22Rv1 (cell line): ENCODE data around the gene MTHFR.

Source experiments
- H3K27ac ChIP-seq: fragments of 450-650 bp; 2 replicates; pipeline ENCODE4 v1.5.1; 2017
- ZFX ChIP-seq: fragments of 450-650 bp; IDR thresholded peaks from 2 replicates; pipeline ENCODE4 v1.6.1; 2017; ENCODE audit warnings: antibody characterized with exemption, borderline replicate concordance
- TF ChIP-seq, protein P1 (sequence below): fragments of 450-650 bp; IDR thresholded peaks from 2 replicates; pipeline ENCODE4 v1.5.1; 2017; ENCODE audit warnings: mild to moderate bottlenecking

The MTHFR gene

DNA sequence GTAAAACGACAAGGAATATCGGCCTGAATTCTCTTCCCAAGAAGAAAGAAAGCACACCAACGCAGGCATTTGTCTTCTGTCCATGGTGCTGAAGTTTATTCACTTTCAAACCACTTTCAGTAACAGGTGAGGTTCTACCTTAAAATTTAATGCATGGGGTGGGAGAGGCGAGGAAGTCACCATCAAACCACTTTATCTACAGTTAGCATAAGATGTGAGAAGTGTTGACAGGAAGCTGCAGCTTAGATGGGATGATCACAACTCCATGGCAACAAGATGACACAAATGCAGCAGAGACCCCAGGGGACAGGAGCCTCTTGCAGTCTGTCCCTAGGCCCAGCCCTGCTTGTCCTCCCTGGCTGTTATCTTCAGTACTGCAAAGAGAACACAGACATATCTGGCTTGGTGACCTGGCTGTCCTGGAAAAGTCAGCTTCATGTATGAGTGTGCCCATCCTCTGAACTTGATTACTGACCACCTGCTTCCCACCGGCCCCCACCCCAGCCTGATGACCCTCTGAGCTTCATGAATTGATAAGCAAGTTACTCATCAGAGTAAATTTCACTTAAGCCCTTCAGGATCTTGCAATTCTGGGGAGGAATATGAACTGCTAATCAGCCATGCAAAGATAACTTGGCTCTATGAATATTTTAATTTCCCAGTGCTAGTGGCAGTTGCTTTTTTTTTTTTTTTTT is 40.0 kb upstream of the MTHFR start:
- no peak for TF ChIP-seq ZFX
- TF ChIP-seq, protein P1, sequence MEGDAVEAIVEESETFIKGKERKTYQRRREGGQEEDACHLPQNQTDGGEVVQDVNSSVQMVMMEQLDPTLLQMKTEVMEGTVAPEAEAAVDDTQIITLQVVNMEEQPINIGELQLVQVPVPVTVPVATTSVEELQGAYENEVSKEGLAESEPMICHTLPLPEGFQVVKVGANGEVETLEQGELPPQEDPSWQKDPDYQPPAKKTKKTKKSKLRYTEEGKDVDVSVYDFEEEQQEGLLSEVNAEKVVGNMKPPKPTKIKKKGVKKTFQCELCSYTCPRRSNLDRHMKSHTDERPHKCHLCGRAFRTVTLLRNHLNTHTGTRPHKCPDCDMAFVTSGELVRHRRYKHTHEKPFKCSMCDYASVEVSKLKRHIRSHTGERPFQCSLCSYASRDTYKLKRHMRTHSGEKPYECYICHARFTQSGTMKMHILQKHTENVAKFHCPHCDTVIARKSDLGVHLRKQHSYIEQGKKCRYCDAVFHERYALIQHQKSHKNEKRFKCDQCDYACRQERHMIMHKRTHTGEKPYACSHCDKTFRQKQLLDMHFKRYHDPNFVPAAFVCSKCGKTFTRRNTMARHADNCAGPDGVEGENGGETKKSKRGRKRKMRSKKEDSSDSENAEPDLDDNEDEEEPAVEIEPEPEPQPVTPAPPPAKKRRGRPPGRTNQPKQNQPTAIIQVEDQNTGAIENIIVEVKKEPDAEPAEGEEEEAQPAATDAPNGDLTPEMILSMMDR, result no peak
- H3K27ac ChIP-seq, result no peak overlapping the region

DNA sequence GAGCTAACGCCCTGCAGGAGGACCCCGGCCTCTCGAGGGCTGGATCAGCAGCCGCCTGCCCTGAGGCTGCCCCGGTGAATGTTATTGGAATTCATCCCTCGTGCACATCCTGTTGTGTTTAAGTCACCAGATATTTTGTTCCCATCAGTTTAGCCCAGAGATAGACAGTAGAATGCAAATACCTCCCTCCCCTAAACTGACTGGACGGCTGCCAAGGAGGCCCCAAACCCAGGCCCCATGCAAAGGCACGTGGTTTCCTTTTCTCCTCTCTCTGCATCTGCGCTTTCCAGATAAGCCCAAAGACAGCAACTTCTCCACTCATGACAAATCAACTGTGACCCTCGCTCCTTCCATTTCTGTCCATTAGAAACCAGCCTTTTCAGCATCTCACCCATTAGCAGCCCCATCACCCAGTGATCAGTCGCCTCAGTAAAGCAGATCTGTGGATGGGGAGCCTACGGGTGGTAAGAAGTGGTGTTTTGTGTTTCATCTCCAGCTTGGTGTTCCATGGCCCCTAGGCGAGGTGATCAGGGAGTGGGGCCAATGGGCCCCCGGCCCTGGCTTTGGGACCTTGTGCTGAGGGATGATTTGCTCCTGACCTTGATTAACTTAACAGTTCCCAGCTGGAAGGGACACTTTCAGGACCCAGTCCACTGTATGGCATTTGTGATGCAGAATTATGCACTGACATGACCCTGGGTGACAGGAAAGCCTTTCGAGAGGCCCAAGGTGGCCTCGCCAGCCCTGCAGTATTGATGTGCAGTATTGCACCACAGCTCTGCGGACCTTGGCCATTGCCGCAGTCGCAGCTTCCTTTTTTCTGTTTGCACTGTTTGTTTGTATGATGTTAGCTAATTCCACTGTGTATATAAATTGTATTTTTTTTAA is 36.6 kb upstream of the MTHFR start:
- no peak for TF ChIP-seq ZFX
- no peak overlapping the region for H3K27ac ChIP-seq

DNA sequence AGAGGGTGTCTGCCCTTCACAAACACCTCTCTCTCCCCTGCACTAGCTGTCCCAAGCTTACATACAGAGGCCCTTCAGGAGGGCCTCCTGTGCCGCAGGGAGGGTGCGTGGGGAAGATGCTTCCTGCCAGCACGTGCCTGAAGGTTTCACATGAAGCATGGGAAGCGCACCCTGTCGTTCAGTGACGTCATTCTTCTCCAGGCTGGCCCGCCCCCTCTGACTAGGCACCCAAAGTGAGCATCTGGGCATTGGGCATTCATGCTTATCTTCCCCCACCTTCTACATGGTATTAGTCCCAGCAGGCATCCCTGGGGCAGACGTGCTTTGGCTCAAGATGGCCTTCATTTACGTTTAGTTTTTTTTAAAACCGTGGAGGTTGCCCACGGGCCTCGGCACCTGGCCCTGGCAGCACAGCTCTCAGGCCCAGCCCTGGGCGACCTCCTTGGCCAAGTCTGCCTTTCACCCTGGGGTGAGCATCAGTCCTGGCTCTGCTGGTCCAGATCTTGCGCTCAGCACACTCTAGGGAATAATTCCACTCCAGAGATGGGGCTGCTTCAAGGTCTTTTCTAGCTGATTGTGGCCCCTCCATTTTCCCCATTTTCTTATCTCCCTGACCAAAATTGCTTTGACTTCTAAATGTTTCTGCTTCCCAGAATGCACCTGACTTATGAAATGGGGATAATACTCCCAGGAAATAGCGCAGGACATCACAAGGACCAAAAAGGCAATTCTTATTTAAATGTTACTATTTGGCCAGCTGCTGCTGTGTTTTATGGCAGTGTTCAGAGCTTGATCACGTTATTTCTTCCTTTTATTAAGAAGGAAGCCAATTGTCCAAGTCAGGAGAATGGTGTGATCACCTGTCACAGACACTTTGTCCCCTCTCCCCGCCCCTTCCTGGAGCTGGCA is 35.7 kb upstream of the MTHFR start:
- H3K27ac ChIP-seq, result no peak overlapping the region
- TF ChIP-seq, protein P1, result no peak
- no peak for TF ChIP-seq ZFX

DNA sequence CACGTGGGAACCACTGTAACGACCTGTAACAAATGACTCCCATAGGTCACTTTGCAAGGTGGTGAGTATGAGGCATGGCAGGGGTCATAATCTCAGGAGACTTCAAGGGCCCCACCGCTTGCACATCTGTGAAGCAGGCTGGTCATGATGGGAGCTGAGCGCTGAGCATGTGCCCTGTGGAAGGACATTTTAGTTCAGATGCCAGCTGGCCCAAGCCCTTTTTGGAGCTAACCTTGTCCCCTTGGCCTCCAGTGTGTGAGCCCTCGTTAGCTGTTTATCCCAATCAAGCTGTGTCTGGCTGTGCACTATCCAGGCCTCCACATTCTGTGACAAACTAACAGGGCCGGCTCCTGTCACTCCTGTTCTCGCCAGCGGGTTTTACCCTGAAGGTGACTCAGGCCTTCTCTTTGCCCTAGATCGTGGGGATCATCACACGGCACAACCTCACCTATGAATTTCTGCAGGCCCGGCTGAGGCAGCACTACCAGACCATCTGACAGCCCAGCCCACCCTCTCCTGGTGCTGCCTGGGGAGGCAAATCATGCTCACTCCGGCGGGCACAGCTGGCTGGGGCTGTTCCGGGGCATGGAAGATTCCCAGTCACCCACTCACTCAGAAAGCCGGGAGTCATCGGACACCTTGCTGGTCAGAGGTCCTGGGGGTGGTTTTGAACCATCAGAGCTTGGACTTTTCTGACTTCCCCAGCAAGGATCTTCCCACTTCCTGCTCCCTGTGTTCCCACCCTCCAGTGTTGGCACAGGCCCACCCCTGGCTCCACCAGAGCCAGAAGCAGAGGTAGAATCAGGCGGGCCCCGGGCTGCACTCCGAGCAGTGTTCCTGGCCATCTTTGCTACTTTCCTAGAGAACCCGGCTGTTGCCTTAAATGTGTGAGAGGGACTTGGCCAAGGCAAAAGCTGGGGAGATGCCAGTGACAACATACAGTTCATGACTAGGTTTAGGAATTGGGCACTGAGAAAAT is 34.3 kb upstream of the MTHFR start:
- no peak for TF ChIP-seq ZFX
- TF ChIP-seq, protein P1, result no peak
- no peak overlapping the region for H3K27ac ChIP-seq

DNA sequence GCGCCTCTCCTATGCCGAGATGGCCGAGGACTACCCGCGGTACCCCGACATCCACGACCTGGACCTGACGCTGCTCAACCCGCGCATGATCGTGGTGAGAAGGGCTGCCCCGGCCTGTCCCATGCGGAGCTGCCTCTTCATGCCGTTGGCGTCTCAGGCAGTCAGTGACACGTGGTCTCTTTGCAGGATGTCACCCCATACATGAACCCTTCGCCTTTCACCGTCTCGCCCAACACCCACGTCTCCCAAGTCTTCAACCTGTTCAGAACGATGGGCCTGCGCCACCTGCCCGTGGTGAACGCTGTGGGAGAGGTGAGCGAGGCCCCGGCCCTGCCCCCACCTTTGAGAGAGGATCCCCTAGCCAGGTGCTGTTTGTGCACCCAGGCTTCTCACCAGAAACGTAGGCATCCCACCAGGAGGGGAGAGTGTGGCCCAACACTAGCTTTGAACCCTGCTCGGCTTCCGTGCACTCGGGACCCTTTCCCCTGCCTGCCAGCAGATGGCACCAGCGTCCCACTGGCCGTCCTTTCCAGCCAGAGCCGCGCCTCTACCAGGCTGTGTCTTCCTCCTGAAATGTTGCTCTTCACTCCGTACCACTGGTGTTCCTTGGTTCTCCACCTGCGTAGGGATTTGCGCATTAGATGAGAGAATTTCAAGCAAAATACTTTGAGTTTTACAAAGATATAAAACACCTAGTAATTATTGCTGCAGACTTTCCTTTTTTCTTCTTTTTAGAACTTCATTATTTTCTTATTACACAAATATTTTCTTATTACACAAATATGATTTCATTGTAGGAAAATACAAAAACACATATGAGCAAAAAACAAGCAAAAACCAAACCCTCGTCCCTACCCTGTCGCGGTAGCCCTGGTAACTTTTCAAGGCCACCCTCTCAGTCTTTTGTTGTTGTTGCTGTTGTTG is 32.8 kb upstream of the MTHFR start:
- no peak overlapping the region for H3K27ac ChIP-seq

DNA sequence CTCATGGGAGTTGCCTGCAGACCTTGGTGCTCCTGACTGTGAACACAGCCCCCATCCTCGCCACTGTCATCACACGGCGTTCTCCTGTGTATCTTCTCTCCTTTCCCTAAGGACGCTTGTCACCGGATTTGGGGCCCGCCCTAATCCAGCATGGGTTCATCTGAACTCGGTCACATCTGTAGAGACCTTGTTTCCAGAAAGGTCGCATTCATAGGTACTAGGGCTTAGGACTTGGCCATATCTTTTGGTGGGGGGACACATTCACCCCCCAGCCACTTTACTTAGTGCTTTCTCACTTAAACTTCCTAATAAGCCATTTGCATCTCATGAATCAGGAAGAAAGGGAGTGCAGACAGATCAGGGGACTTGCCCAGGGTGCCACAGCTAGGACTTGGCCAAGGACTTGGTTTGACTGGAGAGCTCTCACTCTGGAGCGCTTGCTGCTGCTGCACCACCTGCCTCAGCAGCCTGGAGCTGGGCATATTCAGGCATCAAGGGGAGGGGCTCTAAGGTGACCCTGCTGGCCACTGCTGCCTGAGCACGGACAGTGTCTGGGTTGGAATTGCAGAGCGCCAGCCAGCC is 32.1 kb upstream of the MTHFR start:
- no peak overlapping the region for H3K27ac ChIP-seq
- TF ChIP-seq ZFX, result no peak
- TF ChIP-seq, protein P1, result no peak

More for the DNA sequence above, 32.8 kb upstream of the MTHFR start:
- no peak for TF ChIP-seq ZFX
- TF ChIP-seq, protein P1, result peak; percentile 99
